ENCODE results near the gene TIGD1. TPM values are rescaled to one million over a fixed set of nuclear protein-coding genes. Genes with fewer than 3 reads are reported as not detected.

Gene TIGD1
- total RNA-seq, 1 donor from 2014 or later = 12.3 TPM

DNA sequence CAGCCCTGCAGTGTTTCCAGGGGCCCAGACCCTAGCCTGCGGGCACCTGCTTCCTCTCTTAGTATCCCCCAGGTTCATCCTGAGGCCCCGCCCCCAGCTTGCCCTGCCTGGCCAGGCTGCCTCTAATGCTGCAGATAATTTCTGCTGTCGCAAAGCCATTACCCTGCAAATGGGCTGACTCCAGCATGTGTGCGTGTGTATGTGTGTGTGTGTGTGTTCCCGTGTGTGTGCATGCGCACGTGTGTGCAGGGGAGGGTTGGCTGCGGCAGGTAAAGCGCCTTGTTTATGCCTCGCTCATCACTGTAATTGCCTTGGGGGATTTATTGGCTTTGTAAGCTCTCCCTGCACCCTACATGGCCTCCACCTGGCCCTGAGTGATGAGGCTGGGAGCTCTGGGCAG is 37.8 kb downstream of the TIGD1 start:
- TF ChIP-seq, protein P1, sequence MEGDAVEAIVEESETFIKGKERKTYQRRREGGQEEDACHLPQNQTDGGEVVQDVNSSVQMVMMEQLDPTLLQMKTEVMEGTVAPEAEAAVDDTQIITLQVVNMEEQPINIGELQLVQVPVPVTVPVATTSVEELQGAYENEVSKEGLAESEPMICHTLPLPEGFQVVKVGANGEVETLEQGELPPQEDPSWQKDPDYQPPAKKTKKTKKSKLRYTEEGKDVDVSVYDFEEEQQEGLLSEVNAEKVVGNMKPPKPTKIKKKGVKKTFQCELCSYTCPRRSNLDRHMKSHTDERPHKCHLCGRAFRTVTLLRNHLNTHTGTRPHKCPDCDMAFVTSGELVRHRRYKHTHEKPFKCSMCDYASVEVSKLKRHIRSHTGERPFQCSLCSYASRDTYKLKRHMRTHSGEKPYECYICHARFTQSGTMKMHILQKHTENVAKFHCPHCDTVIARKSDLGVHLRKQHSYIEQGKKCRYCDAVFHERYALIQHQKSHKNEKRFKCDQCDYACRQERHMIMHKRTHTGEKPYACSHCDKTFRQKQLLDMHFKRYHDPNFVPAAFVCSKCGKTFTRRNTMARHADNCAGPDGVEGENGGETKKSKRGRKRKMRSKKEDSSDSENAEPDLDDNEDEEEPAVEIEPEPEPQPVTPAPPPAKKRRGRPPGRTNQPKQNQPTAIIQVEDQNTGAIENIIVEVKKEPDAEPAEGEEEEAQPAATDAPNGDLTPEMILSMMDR (IDR thresholded peaks at IDR 0.05; ENCODE audit: partially characterized antibody, unreplicated experiment) = no peak
- peaks cover 15% of the 10 kb centered on the region for H3K27me3 Mint-ChIP-seq (ENCODE audit: unreplicated experiment)
- peaks cover 2% of the 10 kb centered on the region for H3K4me1 Mint-ChIP-seq (ENCODE audit: low read depth, unreplicated experiment)
- DNase-seq = peak; percentile 56
- no peak overlapping the region for H3K27ac Mint-ChIP-seq (ENCODE audit: unreplicated experiment)
- H3K4me3 Mint-ChIP-seq (ENCODE audit: unreplicated experiment) = no peak overlapping the region
- peaks cover 2% of the 10 kb centered on the region for H3K9me3 Mint-ChIP-seq (ENCODE audit: unreplicated experiment)
- no peaks in the 10 kb centered on the region for H3K36me3 Mint-ChIP-seq (ENCODE audit: unreplicated experiment)

DNA sequence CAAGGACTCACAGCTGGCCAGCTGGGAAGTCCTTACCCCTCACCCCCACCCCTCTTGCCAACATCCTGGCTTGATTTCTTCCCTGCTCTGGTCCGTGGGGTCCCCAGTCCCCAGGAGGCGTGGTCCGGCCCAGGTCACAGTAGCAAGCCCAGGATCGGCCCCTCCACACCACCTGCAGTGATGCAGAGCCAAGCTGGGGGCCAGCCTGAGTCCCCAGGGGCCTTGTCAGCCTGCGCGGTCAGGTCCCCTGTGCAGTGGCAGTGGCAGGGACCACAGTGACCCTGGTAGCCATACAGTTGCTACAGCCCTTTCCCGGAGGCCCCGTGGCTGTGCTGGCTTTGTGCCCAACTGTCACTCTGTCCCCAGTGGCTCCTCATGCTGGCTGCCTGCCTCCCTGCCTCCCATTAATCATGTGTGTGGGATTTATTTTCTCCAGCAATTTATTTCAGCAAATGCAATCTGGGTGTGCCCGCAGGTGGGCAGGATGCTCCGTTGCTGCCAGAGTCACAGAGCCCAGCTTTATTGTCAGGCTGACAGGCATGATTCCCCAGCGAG is 38.9 kb downstream of the TIGD1 start:
- Mint-ChIP-seq H3K4me1 (ENCODE audit: low read depth, unreplicated experiment) (peaks cover 2% of the 10 kb centered on the region), H3K27me3 (ENCODE audit: unreplicated experiment) (peaks cover 17% of the 10 kb centered on the region), H3K4me3 (ENCODE audit: unreplicated experiment) (no peak overlapping the region), H3K9me3 (ENCODE audit: unreplicated experiment) (peaks cover 2% of the 10 kb centered on the region), H3K27ac (ENCODE audit: unreplicated experiment) (no peak overlapping the region), H3K36me3 (ENCODE audit: unreplicated experiment) (no peaks in the 10 kb centered on the region)
- TF ChIP-seq, protein P1 (IDR thresholded peaks at IDR 0.05; ENCODE audit: partially characterized antibody, unreplicated experiment) = no peak
- DNase-seq = no peak

DNA sequence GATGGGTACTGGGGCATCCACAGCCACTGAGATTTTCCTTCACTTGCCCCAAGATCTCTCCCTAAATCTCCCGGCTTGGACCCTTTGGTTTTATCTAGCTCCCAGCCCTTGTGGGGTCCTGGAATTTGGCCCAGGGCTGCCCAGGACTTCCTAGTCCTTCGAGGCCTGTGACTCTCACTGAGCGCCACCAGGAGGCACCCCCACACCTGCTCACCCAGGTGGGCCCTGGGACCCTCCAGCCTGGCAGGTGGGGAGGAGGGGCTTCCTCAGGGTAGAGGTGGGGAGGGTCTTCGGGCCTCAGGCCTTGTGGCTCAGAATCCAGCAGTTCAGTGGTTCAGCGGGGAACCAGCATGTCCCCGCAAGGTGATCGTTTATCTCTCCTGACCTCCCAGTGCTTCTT is 42.1 kb downstream of the TIGD1 start:
- H3K27me3 Mint-ChIP-seq (ENCODE audit: unreplicated experiment) = peaks cover 18% of the 10 kb centered on the region
- H3K36me3 Mint-ChIP-seq (ENCODE audit: unreplicated experiment) = no peaks in the 10 kb centered on the region
- H3K4me3 Mint-ChIP-seq (ENCODE audit: unreplicated experiment) = no peak overlapping the region
- H3K27ac Mint-ChIP-seq (ENCODE audit: unreplicated experiment) = no peak overlapping the region
- peaks cover 11% of the 10 kb centered on the region for H3K4me1 Mint-ChIP-seq (ENCODE audit: low read depth, unreplicated experiment)
- peaks cover 6% of the 10 kb centered on the region for H3K9me3 Mint-ChIP-seq (ENCODE audit: unreplicated experiment)
- TF ChIP-seq, protein P1 (IDR thresholded peaks at IDR 0.05; ENCODE audit: partially characterized antibody, unreplicated experiment) = no peak
- no peak for DNase-seq

DNA sequence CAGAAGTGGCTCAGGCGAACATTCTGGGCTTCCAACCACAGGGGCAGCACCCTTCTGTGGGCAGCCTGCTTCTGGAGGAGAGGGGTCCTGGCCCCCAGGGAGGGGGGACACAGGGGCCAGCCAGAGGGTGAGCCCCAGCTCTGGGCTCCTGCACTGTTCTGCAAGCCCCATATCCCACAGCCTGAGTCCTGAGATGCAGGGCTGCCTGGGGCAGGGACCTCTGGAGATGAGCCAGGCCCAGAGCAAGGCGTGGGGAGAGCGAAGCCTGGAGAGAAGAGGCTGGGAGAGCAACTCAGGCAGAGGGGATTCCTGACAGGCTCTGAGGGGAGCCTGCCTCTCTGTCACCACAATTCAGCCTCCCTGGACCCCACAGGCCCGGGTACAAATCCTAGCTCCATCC is 43.6 kb downstream of the TIGD1 start:
- no peak for DNase-seq
- no peak overlapping the region for H3K27ac Mint-ChIP-seq (ENCODE audit: unreplicated experiment)
- no peak overlapping the region for H3K4me3 Mint-ChIP-seq (ENCODE audit: unreplicated experiment)
- H3K4me1 Mint-ChIP-seq (ENCODE audit: low read depth, unreplicated experiment) = peaks cover 13% of the 10 kb centered on the region
- H3K9me3 Mint-ChIP-seq (ENCODE audit: unreplicated experiment) = peaks cover 6% of the 10 kb centered on the region
- TF ChIP-seq, protein P1 (IDR thresholded peaks at IDR 0.05; ENCODE audit: partially characterized antibody, unreplicated experiment) = no peak
- peaks cover 11% of the 10 kb centered on the region for H3K27me3 Mint-ChIP-seq (ENCODE audit: unreplicated experiment)
- no peaks in the 10 kb centered on the region for H3K36me3 Mint-ChIP-seq (ENCODE audit: unreplicated experiment)

DNA sequence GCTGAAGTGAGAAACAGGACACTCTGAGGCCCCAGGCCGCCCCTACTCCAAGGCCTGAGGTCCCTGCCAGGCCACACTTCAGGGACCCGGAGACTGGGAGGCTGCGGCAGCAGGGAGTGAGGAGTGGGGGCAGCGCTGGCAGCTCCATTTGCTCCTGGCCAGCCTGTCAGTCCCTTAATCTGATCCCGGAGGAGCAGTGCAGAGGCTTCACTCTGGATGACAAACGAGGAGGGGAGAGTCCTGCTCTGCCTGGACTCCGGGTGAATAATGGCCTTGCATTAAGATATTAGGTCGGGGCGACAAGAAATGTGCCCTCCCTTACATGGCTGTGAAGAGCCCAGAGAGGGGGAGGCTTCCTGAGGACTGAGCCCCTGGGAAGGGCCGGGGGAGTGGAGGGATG is 44.5 kb downstream of the TIGD1 start:
- H3K36me3 Mint-ChIP-seq (ENCODE audit: unreplicated experiment) = no peaks in the 10 kb centered on the region
- H3K27ac Mint-ChIP-seq (ENCODE audit: unreplicated experiment) = no peak overlapping the region
- H3K4me3 Mint-ChIP-seq (ENCODE audit: unreplicated experiment) = no peak overlapping the region
- H3K27me3 Mint-ChIP-seq (ENCODE audit: unreplicated experiment) = peaks cover 11% of the 10 kb centered on the region
- peaks cover 6% of the 10 kb centered on the region for H3K9me3 Mint-ChIP-seq (ENCODE audit: unreplicated experiment)
- DNase-seq = peak; percentile 56
- peaks cover 13% of the 10 kb centered on the region for H3K4me1 Mint-ChIP-seq (ENCODE audit: low read depth, unreplicated experiment)
- TF ChIP-seq, protein P1 (IDR thresholded peaks at IDR 0.05; ENCODE audit: partially characterized antibody, unreplicated experiment) = no peak

Measured in glutamatergic neuron (in vitro differentiated cells).